ENCODE results near the gene SSTR3. TPM values are rescaled to one million over a fixed set of nuclear protein-coding genes. Genes with fewer than 3 reads are reported as not detected.

The SSTR3 gene
- total RNA-seq, 1 donor from 2014 or later, result 0.75 TPM

DNA sequence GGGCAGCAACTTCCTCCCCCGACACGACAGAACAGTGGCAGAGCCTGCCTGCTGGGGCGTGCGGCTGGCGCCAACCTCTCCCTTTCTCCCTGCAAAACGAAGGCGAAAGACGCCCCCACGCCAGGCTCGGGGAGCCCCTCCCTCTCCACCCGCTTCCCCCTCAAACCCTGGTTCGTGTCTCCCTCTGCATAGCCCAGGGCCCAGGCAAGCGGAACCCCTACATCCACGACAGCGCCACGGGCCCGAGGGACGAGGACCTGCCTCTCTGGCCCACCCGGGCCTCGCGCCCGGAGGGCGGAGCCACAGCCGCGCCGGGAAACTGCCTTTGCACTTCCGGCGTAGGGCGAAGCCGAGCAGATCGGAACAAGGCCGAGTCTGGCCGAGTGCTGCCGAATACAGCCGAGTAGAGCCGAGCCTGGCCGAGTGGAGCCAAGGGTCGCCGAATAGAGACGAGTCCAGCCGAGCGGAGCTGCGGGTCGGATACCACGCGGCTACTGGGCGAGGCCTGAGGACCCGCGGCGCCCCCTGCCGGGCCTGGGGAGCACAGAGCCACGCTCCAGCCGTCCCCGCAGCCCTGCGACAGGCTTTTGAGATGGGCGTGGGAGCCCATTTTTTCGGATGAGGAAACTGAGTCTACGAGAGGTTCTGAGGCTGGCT is 13.0 kb downstream of the SSTR3 start:
- Mint-ChIP-seq H3K27me3 (ENCODE audit: low read depth) (no peaks in the 10 kb centered on the region), H3K4me1 (ENCODE audit: low read depth) (peaks cover 36% of the 10 kb centered on the region)
- intact Hi-C loops (cut with micrococcal nuclease), result loop anchor here (1.0 to 5.0 kb wide), 8 partner anchors 20 to 422 kb away; partner anchors contain the start of genes IFT27 and KCTD17

DNA sequence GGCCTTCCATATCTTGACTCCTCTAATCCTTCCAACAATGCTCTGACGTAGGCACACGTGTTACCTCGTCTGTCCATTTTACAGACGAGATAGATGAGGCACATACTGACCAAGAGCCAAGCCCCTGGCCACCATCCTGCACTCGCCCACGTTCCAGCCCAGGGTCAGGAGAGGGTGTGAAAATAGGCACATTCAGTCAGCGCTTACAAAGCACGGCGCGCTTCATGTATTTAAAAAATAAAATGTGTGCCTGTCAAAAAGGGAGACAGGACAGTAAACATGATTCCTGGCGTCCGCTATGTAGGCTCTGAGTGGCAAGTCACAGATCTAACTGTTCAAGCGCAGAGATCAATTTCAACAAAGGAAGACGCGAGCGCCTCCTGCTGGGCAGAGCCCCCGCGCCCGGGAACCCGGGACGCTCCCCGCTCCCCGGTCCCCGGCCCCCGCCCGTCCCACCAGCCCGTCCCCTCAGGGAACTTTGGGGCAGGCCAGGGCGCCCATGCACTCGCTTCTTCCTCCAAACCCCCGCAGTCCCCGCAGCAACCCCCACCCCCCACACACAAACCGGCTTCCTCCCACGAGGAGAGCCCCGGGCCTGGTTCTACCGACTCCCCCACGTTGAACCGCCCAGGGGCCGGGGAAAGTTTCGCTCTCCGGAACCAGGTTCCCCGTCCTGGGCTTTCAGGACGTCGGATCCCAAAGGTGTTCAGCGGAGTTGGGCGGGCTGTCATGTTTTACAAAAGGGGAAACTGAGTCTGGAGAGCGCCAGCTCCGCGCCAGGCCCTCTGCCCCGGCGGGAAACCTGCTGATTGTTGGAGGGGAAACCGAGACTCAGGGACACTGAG is 13.8 kb downstream of the SSTR3 start:
- Mint-ChIP-seq H3K9me3 (no peaks in the 10 kb centered on the region), H3K4me1 (ENCODE audit: low read depth) (peaks cover 44% of the 10 kb centered on the region), H3K27ac (peak overlapping the region; percentile 94), H3K27me3 (ENCODE audit: low read depth) (no peaks in the 10 kb centered on the region), H3K36me3 (ENCODE audit: low read depth) (peaks cover 2% of the 10 kb centered on the region), H3K4me3 (ENCODE audit: low read depth) (peak overlapping the region; percentile 86)
- peak; percentile 84 for DNase-seq (ENCODE audit: low spot score)
- intact Hi-C loops (cut with micrococcal nuclease), result loop anchor here (1.0 to 5.0 kb wide), 11 partner anchors 20 to 421 kb away; partner anchors contain the start of genes IFT27 and KCTD17

More for the DNA sequence above, 13.0 kb downstream of the SSTR3 start:
- no peaks in the 10 kb centered on the region for H3K36me3 Mint-ChIP-seq (ENCODE audit: low read depth)
- DNase-seq (ENCODE audit: low spot score), result peak; percentile 100
- no peaks in the 10 kb centered on the region for H3K9me3 Mint-ChIP-seq
- H3K4me3 Mint-ChIP-seq (ENCODE audit: low read depth), result peak overlapping the region; percentile 86
- H3K27ac Mint-ChIP-seq, result peak overlapping the region; percentile 94

GRCh38 chr22:37197451-37198257 is 14.6 kb downstream of the SSTR3 start:
- peak overlapping the region; percentile 86 for H3K4me3 Mint-ChIP-seq (ENCODE audit: low read depth)
- peaks cover 7% of the 10 kb centered on the region for H3K36me3 Mint-ChIP-seq (ENCODE audit: low read depth)
- H3K4me1 Mint-ChIP-seq (ENCODE audit: low read depth), result peaks cover 52% of the 10 kb centered on the region
- H3K27ac Mint-ChIP-seq, result peak overlapping the region; percentile 94
- DNase-seq (ENCODE audit: low spot score), result no peak
- intact Hi-C loops (cut with micrococcal nuclease), result loop anchor here (1.0 to 5.0 kb wide), 7 partner anchors 21 to 420 kb away; partner anchors contain the start of genes IFT27 and KCTD17
- H3K9me3 Mint-ChIP-seq, result peaks cover 2% of the 10 kb centered on the region
- H3K27me3 Mint-ChIP-seq (ENCODE audit: low read depth), result no peaks in the 10 kb centered on the region

DNA sequence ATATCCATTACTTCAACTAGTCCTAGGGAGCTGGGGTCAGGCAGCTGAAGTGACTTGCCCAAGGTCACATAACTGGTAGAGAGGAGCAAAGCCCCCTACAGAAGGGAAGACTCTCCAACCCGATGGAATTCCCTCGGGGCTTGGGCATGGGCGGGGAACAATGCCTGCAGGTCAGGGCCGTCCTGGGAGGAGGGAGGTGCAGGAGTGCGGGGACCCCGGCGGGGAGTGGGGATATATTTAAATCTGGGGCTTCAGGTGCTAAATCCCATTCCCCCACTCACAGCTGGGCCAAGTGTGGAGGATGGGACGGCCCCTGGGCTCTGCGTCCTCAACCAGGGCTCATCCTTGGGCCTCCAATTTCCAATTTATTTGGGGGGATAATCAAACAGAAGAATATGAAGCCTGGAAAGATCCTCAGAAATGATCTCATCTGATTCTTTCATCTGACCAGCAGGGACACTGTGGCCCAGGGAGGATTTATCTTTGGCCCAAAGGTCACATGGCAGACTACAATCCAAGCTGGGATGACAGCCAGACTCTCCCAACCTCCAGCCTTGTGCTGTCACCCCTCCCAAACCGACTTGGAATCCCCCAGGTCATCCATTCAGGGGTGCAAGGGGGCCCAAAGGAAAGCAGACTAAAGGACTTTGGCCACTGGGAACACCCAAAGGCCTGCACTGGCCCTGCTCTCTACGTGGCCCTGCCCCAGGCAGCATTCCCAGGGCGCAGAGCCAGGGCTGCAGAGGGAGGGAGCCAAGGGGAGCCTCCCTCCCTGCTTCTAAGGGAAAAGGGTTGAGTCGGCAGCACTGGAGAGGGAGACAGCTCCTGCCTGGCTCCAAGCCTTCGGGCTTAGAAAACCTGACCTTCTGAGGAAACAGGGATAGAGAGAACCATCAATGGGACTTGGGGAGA is 15.5 kb downstream of the SSTR3 start:
- Mint-ChIP-seq H3K27ac (no peak overlapping the region), H3K4me1 (ENCODE audit: low read depth) (peaks cover 55% of the 10 kb centered on the region), H3K27me3 (ENCODE audit: low read depth) (no peaks in the 10 kb centered on the region), H3K9me3 (peaks cover 5% of the 10 kb centered on the region), H3K36me3 (ENCODE audit: low read depth) (peaks cover 12% of the 10 kb centered on the region), H3K4me3 (ENCODE audit: low read depth) (peak overlapping the region; percentile 30)
- intact Hi-C loops (cut with micrococcal nuclease), result loop anchor here (5.0 kb wide), 2 partner anchors 219 to 419 kb away; partner anchors contain the start of gene IFT27
- no peak for DNase-seq (ENCODE audit: low spot score)

DNA sequence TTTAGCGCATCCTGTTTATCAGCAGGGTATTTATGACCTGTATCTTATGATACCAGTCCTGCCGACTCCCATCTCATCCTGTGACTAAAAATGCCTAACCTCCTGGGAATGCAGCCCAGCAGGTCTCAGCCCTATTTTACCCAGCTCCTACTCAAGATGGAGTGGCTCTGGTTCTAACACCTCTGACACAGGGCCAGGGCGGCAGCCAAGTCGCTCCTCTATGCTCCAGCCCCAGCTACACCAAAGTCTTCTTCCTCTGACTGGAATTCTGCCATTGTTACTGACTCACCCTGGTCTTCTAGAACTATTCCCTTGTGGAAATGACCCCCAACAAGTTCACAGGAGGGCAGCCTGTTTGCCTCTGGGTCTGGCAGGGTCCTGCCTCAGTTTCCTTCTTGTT is 16.4 kb downstream of the SSTR3 start:
- no peak for DNase-seq (ENCODE audit: low spot score)
- Mint-ChIP-seq H3K4me1 (ENCODE audit: low read depth) (peaks cover 54% of the 10 kb centered on the region), H3K27me3 (ENCODE audit: low read depth) (no peaks in the 10 kb centered on the region), H3K36me3 (ENCODE audit: low read depth) (peaks cover 12% of the 10 kb centered on the region), H3K27ac (no peak overlapping the region), H3K4me3 (ENCODE audit: low read depth) (no peak overlapping the region), H3K9me3 (peaks cover 5% of the 10 kb centered on the region)
- intact Hi-C loops (cut with micrococcal nuclease), result loop anchor here (5.0 kb wide), 2 partner anchors 219 to 419 kb away; partner anchors contain the start of gene IFT27

GRCh38 chr22:37194750-37195149 is 17.5 kb downstream of the SSTR3 start:
- peaks cover 17% of the 10 kb centered on the region for H3K36me3 Mint-ChIP-seq (ENCODE audit: low read depth)
- no peak for DNase-seq (ENCODE audit: low spot score)

DNA sequence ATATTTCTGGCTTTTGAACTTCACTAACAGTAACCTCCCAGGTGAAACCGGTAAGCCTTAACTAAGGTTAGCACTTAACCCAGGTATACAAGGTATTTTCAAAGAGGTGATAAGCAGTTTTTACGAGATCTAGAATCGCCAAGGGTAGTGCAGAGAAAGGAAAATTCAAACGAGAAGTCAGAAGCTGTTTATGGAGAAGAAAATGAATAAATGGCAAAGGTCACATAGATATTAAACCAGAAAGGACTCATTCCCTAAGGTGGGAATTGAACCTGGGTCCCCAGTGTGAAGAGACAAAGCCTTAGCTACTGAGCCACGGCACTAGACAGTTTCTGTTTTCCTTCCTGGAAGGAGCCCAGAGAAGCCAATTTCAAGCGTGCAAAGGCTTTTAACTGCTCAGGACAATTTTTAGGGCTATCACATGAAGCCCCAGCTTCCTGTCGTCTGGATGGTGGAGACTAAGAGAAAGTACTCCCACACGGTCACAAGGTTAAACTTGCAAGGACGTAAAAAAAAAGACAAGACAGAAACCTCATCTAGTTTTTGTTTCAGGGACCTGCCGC is 18.6 kb downstream of the SSTR3 start:
- Mint-ChIP-seq H3K27ac (peak overlapping the region; percentile 81), H3K9me3 (peaks cover 5% of the 10 kb centered on the region), H3K4me3 (ENCODE audit: low read depth) (peak overlapping the region; percentile 33), H3K36me3 (ENCODE audit: low read depth) (peaks cover 21% of the 10 kb centered on the region), H3K27me3 (ENCODE audit: low read depth) (no peaks in the 10 kb centered on the region), H3K4me1 (ENCODE audit: low read depth) (peaks cover 54% of the 10 kb centered on the region)
- intact Hi-C loops (cut with micrococcal nuclease), result loop anchor here (1.0 kb wide), 1 partner anchor 115 kb away; no protein-coding TSS in a partner anchor
- peak; percentile 57 for DNase-seq (ENCODE audit: low spot score)

More at GRCh38 chr22:37194750-37195149, 17.5 kb downstream of the SSTR3 start:
- Mint-ChIP-seq H3K4me1 (ENCODE audit: low read depth) (peaks cover 50% of the 10 kb centered on the region), H3K27ac (peak overlapping the region; percentile 81), H3K27me3 (ENCODE audit: low read depth) (no peaks in the 10 kb centered on the region), H3K9me3 (peaks cover 5% of the 10 kb centered on the region), H3K4me3 (ENCODE audit: low read depth) (no peak overlapping the region)
- intact Hi-C loops (cut with micrococcal nuclease), result loop anchor here (1.0 to 5.0 kb wide), 3 partner anchors 116 to 417 kb away; partner anchors contain the start of gene IFT27

- peaks cover 5% of the 10 kb centered on the region for H3K9me3 Mint-ChIP-seq
- DNase-seq (ENCODE audit: low spot score), result no peak
- H3K4me3 Mint-ChIP-seq (ENCODE audit: low read depth), result no peak overlapping the region
- H3K27ac Mint-ChIP-seq, result peak overlapping the region; percentile 81
- intact Hi-C loops (cut with micrococcal nuclease), result no loop called here
- H3K4me1 Mint-ChIP-seq (ENCODE audit: low read depth), result peaks cover 51% of the 10 kb centered on the region
- peaks cover 21% of the 10 kb centered on the region for H3K36me3 Mint-ChIP-seq (ENCODE audit: low read depth)
- no peaks in the 10 kb centered on the region for H3K27me3 Mint-ChIP-seq (ENCODE audit: low read depth)
These were observed 19.5 kb downstream of the SSTR3 start for GRCh38 chr22:37192741-37193140.

DNA sequence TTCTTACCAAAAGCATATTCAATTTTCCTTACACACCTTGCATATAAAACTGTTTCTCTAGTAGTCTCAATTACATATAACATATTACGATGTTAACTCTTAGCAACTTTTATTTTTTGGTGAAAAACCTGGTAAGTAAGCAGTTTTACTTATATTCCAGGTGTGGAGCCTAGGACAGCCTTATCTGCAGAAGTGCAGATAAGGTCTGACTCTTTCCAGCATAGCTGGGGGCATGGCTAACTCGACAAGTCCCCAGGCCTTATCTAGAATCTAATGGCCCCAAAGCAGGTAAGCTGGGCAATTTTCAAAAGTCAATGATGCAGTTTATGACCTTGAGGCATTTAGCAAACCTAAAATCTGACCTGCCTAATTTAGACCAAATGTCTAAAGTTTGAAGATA is 20.1 kb downstream of the SSTR3 start:
- Mint-ChIP-seq H3K4me3 (ENCODE audit: low read depth) (no peak overlapping the region), H3K4me1 (ENCODE audit: low read depth) (peaks cover 50% of the 10 kb centered on the region), H3K27me3 (ENCODE audit: low read depth) (no peaks in the 10 kb centered on the region), H3K9me3 (peaks cover 5% of the 10 kb centered on the region), H3K36me3 (ENCODE audit: low read depth) (peaks cover 21% of the 10 kb centered on the region), H3K27ac (no peak overlapping the region)
- intact Hi-C loops (cut with micrococcal nuclease), result no loop called here
- DNase-seq (ENCODE audit: low spot score), result no peak

GRCh38 chr22:37190262-37190780 is 22.0 kb downstream of the SSTR3 start:
- Mint-ChIP-seq H3K4me1 (ENCODE audit: low read depth) (peaks cover 57% of the 10 kb centered on the region), H3K27ac (no peak overlapping the region)

DNA sequence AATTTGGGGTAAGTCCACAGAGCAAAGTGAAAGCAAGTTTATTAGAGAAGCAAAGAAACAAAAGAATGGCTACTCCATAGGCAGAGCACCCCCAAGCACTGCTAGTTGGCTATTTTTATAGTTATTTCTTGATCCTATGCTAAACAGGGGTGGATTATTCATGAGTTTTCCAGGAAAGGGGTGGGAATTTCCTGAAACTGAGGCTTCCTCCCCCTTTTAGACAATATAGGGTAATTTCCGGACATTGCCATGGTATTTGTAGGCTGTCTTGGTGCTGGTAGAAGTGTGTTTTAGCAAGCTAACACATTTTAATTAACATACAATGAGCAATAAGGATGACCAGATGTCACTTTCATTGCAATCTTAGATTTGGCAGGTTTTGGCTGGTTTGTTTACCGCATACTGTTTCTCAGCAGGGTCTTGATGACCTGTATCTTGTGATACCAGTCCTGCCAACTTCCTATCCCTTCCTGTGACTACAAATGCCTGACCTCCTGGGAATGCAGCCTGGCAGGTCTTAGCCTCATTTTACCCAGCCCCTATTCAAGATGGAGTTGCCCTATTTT is 23.3 kb downstream of the SSTR3 start:
- Mint-ChIP-seq H3K27me3 (ENCODE audit: low read depth) (no peaks in the 10 kb centered on the region), H3K4me3 (ENCODE audit: low read depth) (no peak overlapping the region), H3K36me3 (ENCODE audit: low read depth) (peaks cover 21% of the 10 kb centered on the region), H3K4me1 (ENCODE audit: low read depth) (peaks cover 45% of the 10 kb centered on the region), H3K9me3 (peaks cover 5% of the 10 kb centered on the region), H3K27ac (peak overlapping the region; percentile 11)
- intact Hi-C loops (cut with micrococcal nuclease), result no loop called here
- no peak for DNase-seq (ENCODE audit: low spot score)

More at GRCh38 chr22:37190262-37190780, 22.0 kb downstream of the SSTR3 start:
- DNase-seq (ENCODE audit: low spot score), result no peak
- peaks cover 21% of the 10 kb centered on the region for H3K36me3 Mint-ChIP-seq (ENCODE audit: low read depth)
- no peaks in the 10 kb centered on the region for H3K27me3 Mint-ChIP-seq (ENCODE audit: low read depth)
- peaks cover 5% of the 10 kb centered on the region for H3K9me3 Mint-ChIP-seq
- intact Hi-C loops (cut with micrococcal nuclease), result no loop called here
- no peak overlapping the region for H3K4me3 Mint-ChIP-seq (ENCODE audit: low read depth)

All from activated T-helper 2 cell treated with anti-CD3 and anti-CD28 coated beads, Interferon-gamma antibody, Interleukin-2, Interleukin-4, amounts not matched to agents 10 μg/mL and 5 μg/mL and 100 μg/mL, durations not matched to agents 14 hours and 24 hours and 36 hours (primary cell).